Skin of body (tissue), 1 donor: Measurements from ENCODE around the gene OR5H15. TPM values are rescaled to one million over a fixed set of nuclear protein-coding genes. Genes with fewer than 3 reads are reported as not detected.

ENCODE experiments used
- total RNA-seq: library from RNA; depleted of rRNA; stranded (reverse); fragments of >200 nt; gene quantifications from one replicate; pipeline ENCODE4 v1.2.3, GENCODE V29; 2014

Gene OR5H15
- total RNA-seq, 1 donor from 2014 or later, result not detected

Other genes with a start within 250 kb of the OR5H15 start
- 35.7 TPM for gene RIOX2, start 194.3 kb upstream of the OR5H15 start, total RNA-seq
- not detected for gene GABRR3, start 131.4 kb upstream of the OR5H15 start, total RNA-seq
- not detected for gene OR5AC2, start 79.5 kb upstream of the OR5H15 start, total RNA-seq
- gene OR5H1, start 36.0 kb upstream of the OR5H15 start, total RNA-seq, result not detected
- gene OR5H14, start 19.2 kb upstream of the OR5H15 start, total RNA-seq, result not detected
- gene OR5H6, start 97.5 kb downstream of the OR5H15 start, total RNA-seq, result not detected
- not detected for gene OR5H2, start 115.8 kb downstream of the OR5H15 start, total RNA-seq
- gene OR5K4, start 187.2 kb downstream of the OR5H15 start, total RNA-seq, result not detected
- not detected for gene OR5K3, start 224.0 kb downstream of the OR5H15 start, total RNA-seq